ENCODE data around the gene UNC13B. TPM values are rescaled to one million over a fixed set of nuclear protein-coding genes. Genes with fewer than 3 reads are reported as not detected.

UNC13B gene
- total RNA-seq, 3 donors from 2014 or later: 1.6 to 2.8 (median 2.0) TPM

DNA sequence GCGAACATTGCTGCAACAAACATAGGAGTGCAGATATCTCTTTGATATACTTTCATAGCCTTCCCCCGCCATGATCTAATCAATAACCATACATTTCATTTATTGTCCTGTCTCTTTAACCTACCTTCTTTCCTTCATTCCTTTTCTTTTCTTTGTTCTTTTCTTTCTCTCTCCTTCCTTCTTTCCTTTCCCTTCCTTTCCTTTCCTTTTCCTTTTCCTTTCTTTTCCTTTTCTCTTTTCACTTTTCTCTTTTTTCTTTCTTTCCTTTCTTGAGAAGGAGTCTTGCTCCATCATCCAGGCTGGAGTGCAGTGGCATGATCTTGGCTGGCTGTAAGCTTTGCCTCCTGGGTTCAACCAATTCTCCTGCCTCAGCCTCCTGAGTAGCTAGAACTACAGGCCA is 100.3 kb downstream of the UNC13B start:
- H3K9me3 Mint-ChIP-seq: no peaks in the 10 kb centered on the region
- ATAC-seq: no peak
- no peak for DNase-seq
- H3K27me3 Mint-ChIP-seq (ENCODE audit: low read depth): peaks cover 9% of the 10 kb centered on the region
- H3K4me1 Mint-ChIP-seq (ENCODE audit: low read depth): no peaks in the 10 kb centered on the region
- H3K4me3 Mint-ChIP-seq: no peak overlapping the region
- no peaks in the 10 kb centered on the region for H3K36me3 Mint-ChIP-seq (ENCODE audit: insufficient read depth)

DNA sequence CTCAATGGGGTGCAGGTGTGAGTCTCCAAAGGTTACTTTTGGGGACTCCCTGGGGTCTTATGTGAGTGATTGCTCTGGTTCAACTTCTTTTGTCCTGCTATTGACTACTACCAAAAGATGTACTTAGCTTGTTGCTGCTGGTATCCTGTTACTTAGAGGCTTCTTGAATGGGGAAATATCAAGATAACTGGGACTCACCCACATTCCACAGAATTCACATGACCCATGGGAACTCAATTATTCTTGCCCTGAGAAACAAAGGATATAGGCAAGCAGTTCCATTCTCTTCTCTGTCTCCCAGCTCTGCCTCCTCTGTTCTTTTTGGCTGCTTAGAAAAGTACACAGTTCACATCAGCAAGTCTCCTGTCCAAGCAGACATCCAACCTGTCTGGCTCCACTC is 105.9 kb downstream of the UNC13B start:
- Mint-ChIP-seq H3K36me3 (ENCODE audit: insufficient read depth) (no peaks in the 10 kb centered on the region), H3K9me3 (no peaks in the 10 kb centered on the region), H3K4me3 (no peak overlapping the region), H3K4me1 (ENCODE audit: low read depth) (no peaks in the 10 kb centered on the region), H3K27me3 (ENCODE audit: low read depth) (peaks cover 8% of the 10 kb centered on the region)
- DNase-seq (no peak), ATAC-seq (no peak)

DNA sequence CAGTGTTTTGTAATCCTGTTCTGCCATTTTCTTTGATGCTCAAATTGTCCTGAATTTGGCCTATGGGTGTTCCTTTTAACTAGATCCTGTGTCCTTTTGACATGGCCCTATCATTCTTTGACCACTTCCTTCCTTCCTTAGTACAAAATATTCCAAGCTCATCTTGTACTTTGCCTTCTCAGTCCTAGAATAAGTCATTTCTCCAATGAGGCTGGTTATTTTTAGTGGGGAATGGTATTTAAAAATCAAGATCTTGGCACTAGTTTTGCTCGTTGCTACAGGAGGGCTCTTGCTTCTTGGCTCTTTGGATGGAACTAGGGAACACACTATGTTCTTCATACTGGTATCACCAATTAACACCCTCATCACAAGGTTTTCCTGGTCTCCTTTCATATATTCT is 108.1 kb downstream of the UNC13B start:
- DNase-seq: no peak
- ATAC-seq: no peak
- H3K27me3 Mint-ChIP-seq (ENCODE audit: low read depth): peaks cover 6% of the 10 kb centered on the region
- H3K4me3 Mint-ChIP-seq: no peak overlapping the region
- H3K9me3 Mint-ChIP-seq: no peaks in the 10 kb centered on the region
- H3K36me3 Mint-ChIP-seq (ENCODE audit: insufficient read depth): no peaks in the 10 kb centered on the region
- no peaks in the 10 kb centered on the region for H3K4me1 Mint-ChIP-seq (ENCODE audit: low read depth)

DNA sequence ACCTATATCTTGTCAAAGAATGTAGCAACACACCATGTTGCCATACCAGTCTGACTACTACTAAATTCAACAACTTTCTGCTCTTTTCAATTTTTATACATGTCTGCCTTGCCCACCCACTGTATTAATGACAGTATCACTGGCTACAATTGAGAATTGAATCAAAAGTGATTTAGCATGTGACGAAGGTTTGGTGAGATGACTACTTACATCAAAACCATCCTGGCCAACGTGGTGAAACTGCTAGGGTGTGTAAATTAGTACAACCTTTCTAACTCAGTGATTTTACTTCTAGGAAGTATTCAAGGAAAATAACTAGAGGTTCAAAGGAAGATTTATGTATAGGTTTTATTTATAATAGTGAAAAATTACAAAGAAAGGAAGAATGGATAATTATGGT is 109.8 kb downstream of the UNC13B start:
- DNase-seq (no peak), ATAC-seq (peak in 1 of 2 donors; percentile 42)
- H3K9me3 Mint-ChIP-seq: no peaks in the 10 kb centered on the region
- H3K36me3 Mint-ChIP-seq (ENCODE audit: insufficient read depth): no peaks in the 10 kb centered on the region
- peaks cover 4% of the 10 kb centered on the region for H3K27me3 Mint-ChIP-seq (ENCODE audit: low read depth)
- peaks cover 8% of the 10 kb centered on the region for H3K4me1 Mint-ChIP-seq (ENCODE audit: low read depth)
- no peak overlapping the region for H3K4me3 Mint-ChIP-seq

DNA sequence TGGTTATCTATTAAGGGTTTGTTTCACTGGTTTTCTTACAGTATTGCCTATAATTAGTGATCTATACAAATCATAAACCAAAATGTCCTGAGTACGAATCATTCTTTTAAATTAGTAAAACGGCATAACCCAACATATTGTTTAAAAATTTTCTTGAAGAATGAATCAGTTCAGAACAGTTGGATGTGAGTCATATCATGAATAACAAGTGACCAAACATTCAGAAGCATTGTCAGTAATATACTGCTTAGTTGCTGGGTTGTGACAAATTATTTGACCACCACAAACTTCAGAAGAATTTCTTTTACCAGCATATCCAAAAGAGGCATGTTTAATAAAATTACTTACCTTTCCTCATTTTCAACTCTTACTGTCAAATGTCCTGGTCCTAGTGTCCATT is 111.2 kb downstream of the UNC13B start:
- DNase-seq: no peak

DNA sequence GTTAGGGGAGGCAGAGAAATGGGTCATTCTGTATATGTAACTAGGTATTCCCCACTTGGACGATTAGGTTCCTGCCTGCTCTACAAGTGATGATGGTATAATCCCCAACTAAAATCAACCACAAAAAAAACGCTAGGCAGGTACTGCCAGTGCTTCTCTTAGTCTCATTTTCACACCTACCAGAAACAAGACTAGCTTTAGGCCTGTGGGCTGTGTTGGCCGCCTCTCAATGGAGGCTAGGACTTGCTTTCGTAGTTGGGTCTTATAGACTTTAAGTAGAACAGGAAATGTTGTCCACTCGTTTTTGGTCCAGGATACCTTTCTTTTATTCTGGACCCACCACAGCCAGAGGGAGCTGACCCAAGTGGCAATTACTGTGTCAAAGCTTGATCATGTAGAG is 111.8 kb downstream of the UNC13B start:
- Mint-ChIP-seq H3K36me3 (ENCODE audit: insufficient read depth) (no peaks in the 10 kb centered on the region), H3K27me3 (ENCODE audit: low read depth) (peaks cover 2% of the 10 kb centered on the region), H3K4me3 (no peak overlapping the region), H3K4me1 (ENCODE audit: low read depth) (peaks cover 24% of the 10 kb centered on the region), H3K9me3 (no peaks in the 10 kb centered on the region)
- DNase-seq: no peak
- no peak for ATAC-seq

More for the DNA sequence above, 111.2 kb downstream of the UNC13B start:
- Mint-ChIP-seq H3K4me3 (no peak overlapping the region), H3K9me3 (no peaks in the 10 kb centered on the region), H3K27me3 (ENCODE audit: low read depth) (peaks cover 2% of the 10 kb centered on the region), H3K36me3 (ENCODE audit: insufficient read depth) (no peaks in the 10 kb centered on the region), H3K4me1 (ENCODE audit: low read depth) (peaks cover 21% of the 10 kb centered on the region)
- no peak for ATAC-seq

DNA sequence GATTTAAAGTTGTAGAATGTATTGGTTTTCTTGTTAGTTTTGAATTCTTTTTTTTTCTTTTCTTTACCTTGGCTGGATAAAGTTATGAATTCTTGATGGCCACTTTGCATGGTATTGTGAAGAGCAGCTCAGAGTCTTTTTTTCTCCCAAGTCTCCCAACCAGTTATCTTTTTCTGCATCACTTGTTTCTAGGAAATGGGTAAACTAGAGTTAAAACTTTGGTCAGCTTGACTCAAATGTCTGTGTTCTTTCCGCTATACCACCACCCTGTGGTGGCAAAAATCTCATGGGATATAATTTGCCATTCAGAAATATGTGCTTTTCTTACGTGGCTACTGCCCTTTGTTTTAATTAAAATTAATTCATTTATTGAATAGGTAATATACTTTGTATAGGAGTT is 113.2 kb downstream of the UNC13B start:
- no peak for DNase-seq
- no peak overlapping the region for H3K4me3 Mint-ChIP-seq
- no peaks in the 10 kb centered on the region for H3K9me3 Mint-ChIP-seq
- peaks cover 24% of the 10 kb centered on the region for H3K4me1 Mint-ChIP-seq (ENCODE audit: low read depth)
- no peaks in the 10 kb centered on the region for H3K36me3 Mint-ChIP-seq (ENCODE audit: insufficient read depth)
- no peak for ATAC-seq
- peaks cover 2% of the 10 kb centered on the region for H3K27me3 Mint-ChIP-seq (ENCODE audit: low read depth)

DNA sequence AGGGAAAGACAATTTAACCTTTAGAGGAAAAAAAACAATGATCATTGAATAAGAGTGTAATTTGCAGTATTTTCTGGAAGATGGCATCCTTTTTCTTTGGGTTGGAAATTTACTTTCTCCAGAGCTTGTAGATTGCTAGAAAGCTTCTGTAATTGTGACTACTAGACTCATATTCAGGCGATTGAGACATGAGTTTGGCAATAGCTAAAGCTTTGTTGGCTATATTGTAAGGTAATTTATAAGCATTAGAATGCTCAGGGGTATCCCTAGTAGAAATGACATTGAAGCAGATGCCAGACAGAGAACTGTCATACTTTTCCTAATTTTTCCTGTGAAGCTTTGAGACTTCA is 115.3 kb downstream of the UNC13B start:
- ATAC-seq (no peak), DNase-seq (no peak)
- H3K4me1 Mint-ChIP-seq (ENCODE audit: low read depth): peaks cover 24% of the 10 kb centered on the region
- no peaks in the 10 kb centered on the region for H3K9me3 Mint-ChIP-seq
- H3K36me3 Mint-ChIP-seq (ENCODE audit: insufficient read depth): no peaks in the 10 kb centered on the region
- peaks cover under 1% of the 10 kb centered on the region for H3K27me3 Mint-ChIP-seq (ENCODE audit: low read depth)
- H3K4me3 Mint-ChIP-seq: peak overlapping the region; percentile 67

DNA sequence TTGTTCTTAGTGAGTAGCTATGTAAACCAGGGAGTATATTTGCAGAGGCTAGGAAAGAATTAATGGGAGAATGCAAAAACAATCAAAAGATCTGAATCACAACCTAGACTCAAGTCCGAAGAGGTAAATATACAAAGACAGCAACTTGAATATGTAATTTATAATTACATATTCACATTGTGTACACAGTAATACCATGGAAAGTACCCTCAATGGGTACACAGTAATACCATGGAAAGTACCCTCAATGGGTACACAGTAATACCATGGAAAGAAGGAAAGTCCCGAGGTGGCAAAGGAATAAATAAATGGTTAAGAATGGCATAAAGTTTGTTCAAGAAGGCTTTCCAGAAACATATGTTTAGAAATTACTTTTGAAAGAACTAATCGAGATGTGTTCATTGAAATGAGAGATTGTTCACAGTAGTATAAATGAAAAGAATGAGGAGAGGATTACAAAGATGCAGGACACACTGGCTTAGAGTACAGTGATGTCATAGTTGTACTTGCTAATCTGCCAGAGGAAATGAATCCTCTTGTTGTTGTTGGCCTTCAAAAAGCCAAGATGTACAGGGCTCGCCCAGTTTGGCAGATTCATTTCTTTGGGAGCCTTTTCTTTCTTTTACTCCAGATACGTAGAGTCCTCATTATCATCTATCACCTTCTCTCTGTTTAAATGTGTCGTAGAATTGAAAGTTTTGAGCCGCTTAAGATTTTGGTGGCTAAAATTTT is 116.0 kb downstream of the UNC13B start:
- ATAC-seq (no peak), DNase-seq (no peak)
- Mint-ChIP-seq H3K9me3 (no peaks in the 10 kb centered on the region), H3K4me3 (no peak overlapping the region), H3K4me1 (ENCODE audit: low read depth) (peaks cover 24% of the 10 kb centered on the region), H3K36me3 (ENCODE audit: insufficient read depth) (no peaks in the 10 kb centered on the region), H3K27me3 (ENCODE audit: low read depth) (peaks cover 3% of the 10 kb centered on the region)

DNA sequence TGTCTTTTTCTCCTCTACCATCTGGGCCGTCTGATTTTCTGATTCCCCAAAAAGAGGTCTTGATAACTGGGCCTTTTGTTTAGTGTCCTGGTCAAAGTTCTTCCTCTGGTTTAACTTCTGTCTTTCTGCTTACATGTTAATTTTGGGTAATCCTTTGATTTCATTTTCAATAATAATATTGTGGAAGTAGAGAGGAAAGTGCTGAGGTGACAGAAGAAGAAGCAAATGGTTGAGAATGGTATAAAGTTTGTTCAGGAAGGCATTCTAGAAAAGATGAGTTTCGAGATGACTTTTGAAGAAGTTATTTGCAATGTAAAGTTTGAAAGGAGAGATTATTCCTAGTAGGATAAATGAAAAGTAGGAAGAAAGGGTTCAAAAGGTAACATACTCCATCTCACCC is 118.1 kb downstream of the UNC13B start:
- H3K4me1 Mint-ChIP-seq (ENCODE audit: low read depth): peaks cover 24% of the 10 kb centered on the region
- H3K36me3 Mint-ChIP-seq (ENCODE audit: insufficient read depth): no peaks in the 10 kb centered on the region
- ATAC-seq: no peak
- DNase-seq: no peak
- H3K4me3 Mint-ChIP-seq: no peak overlapping the region
- H3K27me3 Mint-ChIP-seq (ENCODE audit: low read depth): peaks cover 3% of the 10 kb centered on the region
- no peaks in the 10 kb centered on the region for H3K9me3 Mint-ChIP-seq

DNA sequence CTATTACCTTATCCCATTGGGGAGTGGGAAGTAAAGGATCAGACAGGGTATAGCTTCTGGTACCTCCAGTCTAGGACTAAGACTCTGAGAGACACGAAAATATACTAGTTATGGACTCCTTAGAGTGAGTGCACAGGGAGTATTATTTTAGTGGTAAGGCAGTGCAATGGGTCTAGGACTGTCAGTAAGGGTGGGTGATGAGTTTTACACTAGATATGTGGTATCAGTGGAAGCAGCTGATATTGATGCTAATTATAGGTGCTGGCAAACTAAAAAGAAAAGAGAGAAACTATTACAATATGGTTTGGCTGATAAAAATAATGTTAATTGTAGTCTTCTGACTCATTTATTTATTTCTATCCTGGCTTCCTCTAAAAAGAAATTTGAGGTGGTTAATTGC is 118.6 kb downstream of the UNC13B start:
- no peak overlapping the region for H3K4me3 Mint-ChIP-seq
- ATAC-seq (no peak), DNase-seq (no peak)
- H3K27me3 Mint-ChIP-seq (ENCODE audit: low read depth): peaks cover 3% of the 10 kb centered on the region
- H3K4me1 Mint-ChIP-seq (ENCODE audit: low read depth): peaks cover 23% of the 10 kb centered on the region
- no peaks in the 10 kb centered on the region for H3K36me3 Mint-ChIP-seq (ENCODE audit: insufficient read depth)
- H3K9me3 Mint-ChIP-seq: no peaks in the 10 kb centered on the region

DNA sequence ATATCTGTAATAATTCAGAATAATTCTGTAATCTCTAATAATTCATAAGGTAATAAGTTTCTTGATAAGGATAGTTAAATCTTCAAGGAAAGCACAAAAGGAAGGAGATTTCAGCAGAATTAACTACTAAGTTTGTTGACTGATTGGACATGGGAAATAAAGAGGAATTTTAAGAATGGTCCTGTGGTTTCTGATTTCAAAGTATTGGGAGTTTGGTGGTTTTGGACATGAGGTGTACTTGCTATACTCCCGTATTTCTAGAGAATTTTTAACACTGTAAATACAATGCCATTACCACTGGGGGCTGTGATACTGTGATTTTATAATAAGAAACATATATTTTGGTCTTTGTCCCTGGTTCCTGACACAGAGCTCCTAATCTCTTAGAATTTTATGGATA is 123.9 kb downstream of the UNC13B start:
- Mint-ChIP-seq H3K27me3 (ENCODE audit: low read depth) (peaks cover 14% of the 10 kb centered on the region), H3K36me3 (ENCODE audit: insufficient read depth) (no peaks in the 10 kb centered on the region), H3K9me3 (no peaks in the 10 kb centered on the region), H3K4me1 (ENCODE audit: low read depth) (no peaks in the 10 kb centered on the region), H3K4me3 (no peak overlapping the region)
- no peak for ATAC-seq
- DNase-seq: no peak

DNA sequence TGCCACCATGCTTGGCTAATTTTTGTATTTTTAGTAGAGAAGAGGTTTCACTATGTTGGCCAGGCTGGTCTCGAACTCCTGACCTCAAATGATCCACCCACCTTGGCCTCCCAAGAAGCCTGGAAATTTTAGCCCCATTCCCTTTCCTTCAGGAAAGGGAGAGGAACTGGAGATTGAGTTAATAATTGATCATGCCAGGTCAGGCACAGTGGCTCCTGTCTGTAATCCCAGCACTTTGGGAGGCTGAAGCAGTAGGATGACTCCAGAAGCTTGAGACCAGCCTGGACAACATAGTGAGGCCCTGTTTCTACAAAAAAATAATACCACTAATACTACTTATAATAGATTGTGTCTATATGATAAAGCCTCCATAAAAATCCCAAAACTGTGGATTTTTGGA is 124.6 kb downstream of the UNC13B start:
- no peak overlapping the region for H3K4me3 Mint-ChIP-seq
- H3K9me3 Mint-ChIP-seq: no peaks in the 10 kb centered on the region
- DNase-seq (no peak), ATAC-seq (no peak)
- H3K4me1 Mint-ChIP-seq (ENCODE audit: low read depth): no peaks in the 10 kb centered on the region
- H3K27me3 Mint-ChIP-seq (ENCODE audit: low read depth): peaks cover 14% of the 10 kb centered on the region
- no peaks in the 10 kb centered on the region for H3K36me3 Mint-ChIP-seq (ENCODE audit: insufficient read depth)

DNA sequence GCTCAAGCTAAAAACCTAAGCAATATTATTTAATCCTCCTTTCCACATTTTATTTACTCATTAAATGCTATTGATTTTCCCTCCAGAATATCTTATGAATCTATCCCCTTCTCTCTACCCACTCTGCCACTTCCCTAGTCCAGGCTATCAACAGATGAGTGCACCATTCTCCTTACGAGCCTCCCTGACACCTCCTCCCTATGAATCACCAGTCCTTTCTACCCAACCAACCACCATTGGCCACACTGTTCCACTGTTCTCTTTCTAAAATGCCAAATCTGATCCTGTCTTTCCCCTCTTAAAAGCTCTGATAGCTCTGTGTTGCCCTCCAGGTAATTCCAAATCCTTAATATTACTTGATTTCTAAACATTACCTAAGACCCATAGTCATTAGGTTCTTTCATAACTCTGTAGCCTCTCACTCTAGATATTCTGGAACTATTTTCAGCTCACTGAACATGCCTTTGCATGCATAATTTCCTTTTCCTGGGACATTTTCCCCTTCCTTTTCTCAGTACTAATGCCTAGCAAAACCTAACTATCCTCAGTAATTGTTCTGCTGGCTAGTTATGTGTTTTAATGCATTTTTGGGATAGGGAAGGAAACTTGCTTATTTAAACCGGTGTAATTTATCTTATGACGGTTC is 126.3 kb downstream of the UNC13B start:
- H3K4me3 Mint-ChIP-seq: no peak overlapping the region
- no peaks in the 10 kb centered on the region for H3K9me3 Mint-ChIP-seq
- H3K4me1 Mint-ChIP-seq (ENCODE audit: low read depth): no peaks in the 10 kb centered on the region
- no peak for ATAC-seq
- no peaks in the 10 kb centered on the region for H3K36me3 Mint-ChIP-seq (ENCODE audit: insufficient read depth)
- no peak for DNase-seq
- H3K27me3 Mint-ChIP-seq (ENCODE audit: low read depth): peaks cover 12% of the 10 kb centered on the region

DNA sequence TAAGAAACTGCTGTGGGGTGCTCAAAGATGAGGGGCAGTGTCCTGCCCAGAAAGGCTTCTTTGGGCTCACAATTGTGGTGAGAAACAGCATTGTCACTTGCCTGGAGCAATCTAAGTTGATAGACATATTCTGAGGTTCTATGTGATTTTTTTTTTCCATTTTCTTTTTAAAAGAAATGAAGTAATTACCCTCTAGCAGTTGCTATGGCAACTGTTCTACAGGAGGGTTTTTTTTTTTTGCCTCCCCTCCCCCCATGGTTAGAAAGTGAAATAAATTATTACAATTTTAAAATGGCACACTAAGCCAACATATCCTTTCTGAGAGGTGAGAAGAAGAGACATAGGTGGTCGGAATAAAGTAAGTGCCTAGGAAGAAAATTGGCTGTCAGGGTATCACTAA is 127.0 kb downstream of the UNC13B start:
- Mint-ChIP-seq H3K36me3 (ENCODE audit: insufficient read depth) (no peaks in the 10 kb centered on the region), H3K27me3 (ENCODE audit: low read depth) (peaks cover 12% of the 10 kb centered on the region), H3K9me3 (no peaks in the 10 kb centered on the region), H3K4me3 (no peak overlapping the region), H3K4me1 (ENCODE audit: low read depth) (no peaks in the 10 kb centered on the region)
- no peak for DNase-seq
- no peak for ATAC-seq

Measured in activated T-cell treated with anti-CD3 and anti-CD28 coated beads, Interleukin-2, amount 50 U/mL, for 4 hours (primary cell).